Suppressor macrophage treated with lipopolysaccharide for 1 hour (primary cell): ENCODE data around the gene EFCAB8.

ENCODE experiments used
- DNase-seq, 3 donors: peaks; one replicate each; pipeline ENCODE4 v3.0.0-alpha.2; 2020 to 2022

EFCAB8 gene

DNA sequence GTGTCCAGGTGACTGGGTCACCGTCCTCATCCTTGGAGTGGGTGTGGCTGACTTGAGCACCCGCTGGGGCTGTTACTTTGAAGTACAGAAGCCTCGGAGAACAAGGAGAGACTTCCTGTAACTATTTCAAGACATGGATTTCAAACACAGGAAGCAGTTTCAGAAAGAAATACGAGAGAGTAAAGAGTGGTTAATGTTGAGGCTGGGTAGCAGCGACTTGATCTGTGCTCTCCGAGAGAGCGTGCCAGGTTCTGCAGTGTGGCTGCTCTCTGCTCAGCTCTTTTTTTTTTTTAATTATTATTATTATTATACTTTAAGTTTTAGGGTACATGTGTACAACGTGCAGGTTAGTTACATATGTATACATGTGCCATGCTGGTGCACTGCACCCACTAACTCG lies 17.5 kb upstream of the EFCAB8 start:
- DNase-seq = no peak

DNA sequence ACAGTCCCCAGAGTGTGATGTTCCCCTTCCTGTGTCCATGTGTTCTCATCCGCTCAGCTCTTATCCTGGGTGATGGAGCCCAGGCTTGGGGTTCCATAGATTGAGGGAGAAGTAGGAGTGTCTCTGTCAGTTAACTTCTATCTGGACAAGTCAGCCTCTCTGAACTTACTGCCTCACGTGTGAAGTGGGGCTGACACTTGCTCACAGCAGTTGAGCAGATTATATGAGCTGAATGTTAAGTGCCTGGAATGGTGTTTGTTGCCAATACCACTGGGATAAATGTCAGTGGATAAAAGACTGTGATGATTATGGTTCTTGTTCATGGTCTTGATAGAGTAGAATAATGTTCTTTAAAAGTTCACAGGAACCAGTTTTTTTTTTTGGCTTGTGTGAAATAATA lies 17.1 kb upstream of the EFCAB8 start:
- DNase-seq = no peak

DNA sequence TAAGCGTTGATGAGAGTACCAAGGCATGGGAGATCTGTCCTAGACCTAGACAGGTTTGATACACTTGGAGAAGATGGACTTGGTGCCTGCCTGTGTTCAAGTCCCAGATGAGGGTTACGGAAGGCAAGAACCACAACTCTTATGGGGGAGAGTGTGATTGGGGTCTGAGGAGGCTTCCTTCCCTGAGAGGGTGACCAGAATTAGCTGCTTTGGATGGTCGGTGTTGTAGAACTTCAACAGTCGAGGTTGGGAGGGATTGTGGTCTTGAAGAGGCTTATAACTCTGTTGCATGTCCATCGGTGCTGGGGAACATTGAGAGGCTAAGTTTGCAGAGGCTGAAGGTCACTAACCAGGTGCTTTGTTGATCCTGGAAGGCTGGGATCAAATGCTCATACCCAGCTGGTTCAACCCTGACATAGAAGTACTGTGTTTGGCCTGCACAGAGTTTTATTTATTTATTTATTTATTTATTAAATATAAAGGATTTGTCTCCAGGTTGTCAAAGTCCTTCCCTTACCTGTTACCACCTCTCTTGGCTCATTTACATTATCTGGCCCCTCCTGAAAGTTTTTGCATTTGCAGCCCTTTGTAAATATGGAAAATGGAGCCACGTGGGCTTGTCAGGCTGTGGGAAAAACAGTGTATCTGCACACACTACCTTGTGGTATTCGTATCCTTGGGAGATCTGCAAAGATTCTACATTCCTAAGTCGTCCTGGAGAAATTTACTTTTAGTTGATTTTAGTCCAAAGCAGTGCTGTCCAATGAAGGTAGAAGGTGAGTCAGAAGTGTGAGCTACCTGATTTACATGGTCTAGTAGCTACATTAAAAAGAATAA lies 15.8 kb upstream of the EFCAB8 start:
- DNase-seq = no peak

DNA sequence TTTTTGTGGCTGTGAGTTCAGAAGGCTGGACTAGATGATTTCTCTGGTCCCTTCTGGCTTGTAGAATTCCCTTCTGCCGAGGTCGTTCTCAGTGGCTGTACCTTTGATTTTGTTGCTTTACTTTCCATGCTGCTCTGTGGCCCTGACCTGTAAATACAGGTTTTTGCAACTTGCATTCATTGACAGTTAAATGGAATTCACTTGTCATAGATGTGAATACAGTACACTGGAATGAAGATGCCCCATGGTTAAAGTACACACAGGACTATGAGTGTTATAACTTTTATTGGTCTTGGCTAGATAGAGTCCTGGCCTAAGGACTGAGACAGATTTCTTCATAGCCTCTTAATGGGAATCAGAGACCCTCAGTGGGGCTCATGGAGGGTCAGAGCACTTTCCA lies 12.9 kb upstream of the EFCAB8 start:
- no peak for DNase-seq

DNA sequence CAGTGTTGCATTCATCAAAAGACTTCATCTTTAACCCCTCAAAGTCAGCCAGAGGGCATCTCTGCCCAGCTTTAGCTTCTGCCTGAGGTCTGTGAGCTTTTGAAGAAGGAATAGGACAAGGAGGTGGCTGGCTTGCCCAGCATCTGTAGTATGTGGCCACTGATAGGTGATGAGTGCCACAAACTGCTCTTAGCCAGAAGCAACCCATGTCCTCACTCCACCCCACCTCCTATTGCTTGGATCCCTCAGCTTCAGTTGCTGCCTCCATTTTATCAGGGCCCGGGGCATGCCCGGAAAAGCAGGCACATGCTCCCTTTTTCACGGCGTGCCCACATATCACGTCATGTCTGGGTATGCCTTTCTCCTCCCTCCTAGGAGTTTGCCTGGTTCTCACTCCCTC lies 11.9 kb upstream of the EFCAB8 start:
- DNase-seq = no peak

DNA sequence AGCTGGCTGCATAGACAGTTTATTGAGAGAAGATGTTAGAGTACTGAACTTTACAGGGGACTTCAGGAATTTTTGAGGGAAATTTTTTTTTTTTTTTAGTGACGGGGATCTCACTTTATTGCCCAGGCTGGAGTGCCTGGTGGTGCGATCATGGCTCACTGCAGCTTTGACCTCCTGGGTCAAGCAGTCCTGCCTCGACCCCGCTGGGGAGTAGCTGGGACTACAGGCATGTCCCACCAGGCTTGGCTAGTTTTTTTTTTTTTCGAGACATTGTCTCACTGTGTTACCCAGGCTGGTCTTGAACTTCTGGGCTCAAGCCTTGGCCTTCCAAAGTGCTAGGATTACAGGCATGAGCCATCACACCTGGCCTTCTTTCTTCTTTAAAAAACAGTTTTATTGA lies 10.8 kb upstream of the EFCAB8 start:
- no peak for DNase-seq

DNA sequence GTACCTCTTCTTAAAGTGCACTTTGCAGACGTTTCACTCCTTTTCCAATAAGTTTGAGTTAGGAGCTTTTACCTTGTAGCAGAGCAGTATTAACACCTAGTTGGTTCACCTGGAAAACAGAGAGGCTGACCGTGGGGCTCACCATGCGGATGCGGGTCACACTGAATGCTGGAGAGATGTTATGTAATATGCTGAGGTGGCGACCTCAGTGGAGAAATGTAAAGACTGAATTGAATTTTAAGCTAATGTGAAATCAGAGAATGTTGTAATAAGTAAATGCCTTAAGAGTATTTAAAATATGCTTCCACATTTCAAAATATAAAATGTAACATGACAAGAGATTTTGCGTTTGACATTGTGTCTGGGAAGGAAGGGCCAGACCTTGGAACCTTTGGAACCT lies 9.9 kb upstream of the EFCAB8 start:
- no peak for DNase-seq

DNA sequence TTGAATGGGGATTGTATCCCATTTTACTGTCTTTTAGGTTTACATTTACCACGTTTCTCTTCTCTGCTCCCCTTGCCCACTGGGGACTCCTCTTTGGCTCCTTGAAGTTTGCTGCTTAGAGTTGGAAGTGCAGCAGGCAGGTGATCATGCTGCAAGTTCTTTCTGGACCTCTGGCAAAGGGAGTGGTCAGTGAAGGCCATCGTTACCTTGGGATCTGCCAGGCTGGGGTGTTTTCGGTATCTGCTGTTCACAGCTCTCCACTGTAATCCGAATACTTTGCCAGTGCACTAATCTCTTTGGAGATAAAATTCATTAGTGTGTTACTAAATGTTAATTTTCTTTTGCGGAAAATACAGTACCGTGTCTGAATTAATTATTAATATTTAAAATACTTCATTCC lies 9.1 kb upstream of the EFCAB8 start:
- DNase-seq = no peak

DNA sequence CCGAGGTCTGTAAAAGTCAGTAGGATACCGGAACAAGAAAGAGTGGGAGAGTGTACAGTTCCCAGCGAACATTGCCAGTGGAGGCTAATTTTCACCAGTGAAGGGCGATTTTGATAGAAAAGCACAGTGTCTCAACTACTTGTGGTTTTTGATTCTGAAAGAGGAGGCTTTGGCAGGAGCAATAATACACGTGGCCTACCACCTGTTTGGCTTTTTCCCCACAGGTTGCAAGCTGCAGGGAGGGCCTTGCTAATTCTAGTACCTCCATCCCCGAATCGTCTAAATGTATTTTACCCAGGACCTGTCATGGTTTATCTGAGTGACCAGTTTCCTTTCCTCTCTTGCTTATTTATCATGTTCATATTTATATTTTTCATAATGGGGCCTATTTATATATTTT lies 3.3 kb upstream of the EFCAB8 start:
- no peak for DNase-seq

DNA sequence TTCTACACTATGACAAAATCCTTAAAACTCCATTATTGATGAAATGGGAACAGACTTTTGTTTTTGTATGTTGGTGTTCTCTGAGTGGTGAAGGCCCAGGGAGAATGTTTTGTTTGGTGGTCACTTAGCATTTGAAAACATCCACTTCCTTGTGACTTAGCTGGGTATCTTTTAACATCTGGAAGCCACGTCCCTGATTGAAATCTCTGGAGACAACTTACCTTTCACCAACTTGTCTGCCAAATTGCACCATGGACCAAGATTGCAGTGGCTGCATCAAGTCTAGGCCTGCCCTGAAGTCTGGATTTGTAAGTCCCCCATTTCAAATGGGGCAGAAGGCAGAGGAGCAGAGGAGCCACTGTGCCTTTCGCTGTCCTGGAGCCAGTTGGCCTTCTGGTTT lies 534 bp upstream of the EFCAB8 start:
- DNase-seq = no peak

DNA sequence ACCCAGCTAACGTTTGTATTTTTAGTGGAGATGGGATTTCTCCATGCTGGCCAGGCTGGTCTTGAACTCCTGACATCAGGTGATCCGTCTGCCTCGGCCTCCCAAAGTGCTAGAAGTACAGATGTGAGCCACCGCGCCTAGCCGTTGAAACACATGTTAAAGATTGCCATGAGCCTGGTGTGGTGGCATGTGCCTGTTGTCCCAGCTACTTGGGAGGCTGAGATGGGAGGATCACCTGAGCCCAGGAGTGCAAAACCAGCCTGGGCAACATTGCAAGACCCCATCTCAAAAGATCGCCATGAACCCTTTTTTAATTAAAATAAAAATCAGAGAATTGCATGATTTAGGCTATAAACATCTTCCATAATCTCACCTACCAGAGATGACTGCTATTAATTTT lies 2.7 kb downstream of the EFCAB8 start:
- no peak for DNase-seq

DNA sequence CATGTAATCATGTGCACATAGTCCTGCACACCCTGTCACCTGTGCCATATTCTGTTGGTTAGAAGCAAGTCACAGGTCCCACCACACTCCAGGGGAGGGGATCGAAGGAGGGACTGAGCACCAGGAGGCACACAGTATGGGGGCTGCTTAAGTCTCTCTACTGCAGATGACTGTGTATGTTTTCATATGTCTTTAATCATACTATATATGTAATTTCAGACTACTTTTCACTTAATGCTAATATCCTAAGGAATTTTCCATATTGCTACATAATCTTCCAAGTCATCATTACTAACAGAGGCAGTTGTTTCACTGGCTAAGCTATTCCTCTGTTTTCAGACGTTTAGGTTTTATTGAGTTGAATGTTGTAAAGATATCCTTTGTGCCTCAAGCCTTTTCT lies 10.8 kb downstream of the EFCAB8 start:
- peak in 1 of 3 donors; percentile 11 for DNase-seq

DNA sequence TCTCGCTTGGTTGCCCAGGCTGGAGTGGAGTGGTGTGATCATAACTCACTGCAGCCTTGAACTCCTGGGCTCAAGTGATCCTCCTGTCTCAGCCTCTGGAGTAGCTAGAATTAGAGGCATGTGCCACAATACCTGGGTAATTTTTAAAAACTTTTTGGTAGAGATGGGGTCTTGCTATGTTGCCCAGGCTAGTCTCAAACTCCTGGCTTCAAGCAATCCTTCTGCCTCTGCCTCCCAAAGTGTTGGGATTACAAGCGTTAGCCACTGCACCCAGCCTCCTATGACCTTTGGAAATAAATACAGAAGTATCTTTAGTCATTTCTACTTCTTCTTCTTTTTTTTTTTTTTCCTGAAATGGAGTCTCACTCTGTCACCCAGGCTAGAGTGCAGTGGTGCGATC lies 11.8 kb downstream of the EFCAB8 start:
- DNase-seq = peak; percentile 18 to 52 (median 40)

DNA sequence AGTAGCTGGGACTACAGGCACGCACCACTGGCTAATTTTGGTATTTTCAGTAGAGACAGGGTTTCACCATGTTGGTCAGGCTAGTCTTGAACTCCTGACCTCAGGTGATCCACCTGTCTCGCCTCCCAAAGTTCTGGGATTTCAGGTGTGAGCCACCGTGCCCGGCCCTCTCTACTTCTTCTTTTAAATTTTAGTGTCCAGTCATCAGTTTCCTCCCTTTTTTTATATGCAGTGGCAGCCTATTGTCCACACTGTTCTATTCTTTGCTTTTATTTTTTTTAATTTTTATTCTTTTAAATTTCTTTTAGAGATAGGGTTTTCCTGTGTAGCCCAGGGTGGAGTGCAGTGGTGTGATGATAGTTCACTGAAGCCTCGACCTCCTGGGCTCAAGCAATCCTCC lies 12.3 kb downstream of the EFCAB8 start:
- DNase-seq = no peak

DNA sequence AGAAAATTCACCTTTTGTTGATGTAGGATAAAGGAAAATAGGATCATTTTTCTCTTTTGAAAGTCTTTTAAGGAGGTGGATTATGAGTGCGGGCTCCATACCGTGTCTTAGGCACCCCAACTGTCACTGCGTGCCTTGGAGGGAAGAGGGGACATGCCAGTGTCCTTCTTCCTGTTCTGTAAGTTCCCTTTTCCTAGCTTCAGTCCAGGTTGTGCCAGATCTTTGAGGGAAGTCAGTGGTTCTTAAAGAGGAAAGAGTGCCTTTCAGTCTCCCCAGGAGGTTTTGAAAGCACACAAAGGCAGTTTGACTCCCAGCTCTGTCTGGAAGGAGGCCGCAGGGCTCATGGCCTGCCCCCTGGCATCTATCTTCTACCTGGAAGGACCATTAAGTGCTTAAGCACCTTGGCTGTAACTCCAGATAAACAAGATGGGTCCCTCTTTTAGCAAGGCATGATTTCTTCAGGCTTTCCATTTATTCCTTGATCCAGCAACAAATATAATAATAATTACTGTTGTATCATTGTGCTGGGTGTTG lies 13.0 kb downstream of the EFCAB8 start:
- DNase-seq = peak; percentile 64 to 69 (median 68)

DNA sequence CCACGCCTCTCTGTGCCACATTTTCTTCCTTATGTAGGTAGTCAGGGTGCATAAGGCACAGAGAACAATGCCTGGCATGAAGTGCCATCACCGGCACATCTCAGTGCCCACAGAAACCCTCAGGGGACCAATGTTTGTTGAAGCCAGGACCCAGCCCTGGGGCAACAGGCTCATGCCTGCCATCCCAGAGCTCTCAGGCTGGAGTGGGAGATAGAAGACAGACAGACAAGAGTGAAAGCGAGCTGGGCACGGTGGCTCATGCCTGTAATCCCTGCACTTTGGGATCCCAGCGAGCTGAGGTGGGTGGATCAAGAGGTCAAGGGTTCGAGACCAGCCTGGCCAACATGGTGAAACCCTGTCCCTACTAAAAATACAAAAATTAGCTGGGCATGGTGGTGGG lies 13.5 kb downstream of the EFCAB8 start:
- DNase-seq = no peak

DNA sequence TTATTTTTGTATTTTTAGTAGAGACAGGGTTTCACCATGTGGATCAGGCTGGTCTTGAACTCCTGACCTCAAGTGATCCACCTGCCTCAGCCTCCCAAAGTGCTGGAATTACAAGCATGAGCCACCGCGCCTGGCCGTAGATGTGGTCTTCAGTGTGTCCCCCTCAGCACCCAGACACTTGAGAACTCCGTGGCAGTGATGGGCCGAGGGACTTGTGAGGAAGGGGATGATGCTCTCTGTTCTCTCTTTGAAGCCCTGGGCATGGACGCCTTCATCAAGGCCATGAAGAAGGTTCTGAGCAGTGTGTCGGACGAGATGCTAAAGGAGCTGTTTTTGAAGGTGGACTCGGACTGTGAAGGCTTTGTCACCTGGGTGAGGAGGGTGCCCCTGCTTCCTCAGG lies 16.9 kb downstream of the EFCAB8 start:
- no peak for DNase-seq

DNA sequence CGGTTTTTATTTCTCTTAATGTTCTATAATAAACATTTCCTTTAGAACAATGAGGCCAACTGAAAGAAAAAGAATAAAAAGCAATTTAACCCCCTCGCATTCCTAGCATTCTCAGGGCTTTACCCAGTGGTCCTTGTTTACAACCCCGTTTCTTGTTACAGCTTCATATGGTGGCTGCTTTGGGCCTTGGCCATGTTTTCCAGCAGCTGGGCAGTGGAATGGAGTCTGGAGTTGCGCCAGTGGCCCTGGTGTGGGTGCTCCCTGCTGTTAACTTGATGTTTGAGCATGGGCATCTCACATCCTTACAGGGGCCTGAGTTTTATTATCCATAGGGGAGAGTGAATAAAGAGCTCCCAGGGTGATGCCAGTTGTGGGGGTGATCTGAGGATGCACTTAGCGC lies 18.8 kb downstream of the EFCAB8 start:
- no peak for DNase-seq

DNA sequence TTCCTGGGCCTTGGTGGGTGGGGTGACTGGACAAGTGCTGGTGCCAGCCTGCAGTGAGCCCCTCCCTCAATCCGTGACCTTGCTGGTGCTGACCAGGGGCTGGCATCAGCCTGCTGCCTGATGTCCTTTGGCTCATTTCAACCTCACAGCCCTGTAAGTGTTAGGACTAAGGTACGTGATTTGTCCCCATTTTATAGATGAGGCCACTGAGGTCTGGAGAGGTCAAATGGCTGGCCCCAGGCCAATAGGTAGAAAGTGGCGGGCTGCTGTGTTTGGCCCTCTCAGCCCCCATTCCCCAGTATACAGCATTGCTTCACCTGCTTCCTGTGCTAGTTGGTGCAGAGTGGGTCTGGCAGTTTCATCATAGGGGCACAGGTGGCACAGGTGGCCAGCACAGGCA lies 20.1 kb downstream of the EFCAB8 start:
- DNase-seq = no peak

DNA sequence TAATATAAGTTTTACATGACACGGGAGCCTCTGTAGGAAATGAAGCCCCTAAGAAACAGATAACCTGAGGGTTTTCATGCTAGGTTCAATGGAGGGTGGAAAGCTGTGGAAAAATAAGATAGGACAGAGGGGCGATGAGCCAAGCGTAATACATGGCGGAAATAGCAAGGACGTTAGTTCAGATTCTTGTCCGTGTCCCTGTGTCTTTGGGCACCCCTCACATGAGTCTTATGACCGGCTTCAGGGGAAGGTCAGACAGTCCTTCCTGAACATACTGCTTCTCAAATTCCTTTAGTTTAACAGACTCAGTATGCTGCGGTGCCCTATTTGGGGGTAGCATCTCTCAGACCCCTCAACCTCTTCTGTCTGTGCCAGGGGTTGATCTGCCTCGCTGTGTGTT lies 20.8 kb downstream of the EFCAB8 start:
- no peak for DNase-seq

DNA sequence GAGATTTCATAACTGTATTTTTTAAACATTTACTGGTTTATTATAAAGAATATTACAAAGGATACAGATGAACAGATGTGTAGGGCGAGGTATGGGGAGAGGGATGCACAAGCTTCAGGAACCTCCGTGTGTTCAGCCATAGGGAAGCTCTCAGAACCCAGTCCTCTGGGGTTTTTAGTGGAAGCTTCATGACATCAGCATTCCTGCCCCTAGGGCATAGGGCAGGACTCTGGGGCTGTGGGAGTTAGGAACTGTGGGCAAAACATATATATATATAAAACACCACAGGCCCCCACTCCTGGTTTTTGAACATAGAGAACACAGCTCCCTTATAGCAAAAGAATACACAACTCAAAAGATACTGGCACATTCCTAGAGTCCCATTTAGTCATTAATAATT lies 21.9 kb downstream of the EFCAB8 start:
- DNase-seq = no peak

DNA sequence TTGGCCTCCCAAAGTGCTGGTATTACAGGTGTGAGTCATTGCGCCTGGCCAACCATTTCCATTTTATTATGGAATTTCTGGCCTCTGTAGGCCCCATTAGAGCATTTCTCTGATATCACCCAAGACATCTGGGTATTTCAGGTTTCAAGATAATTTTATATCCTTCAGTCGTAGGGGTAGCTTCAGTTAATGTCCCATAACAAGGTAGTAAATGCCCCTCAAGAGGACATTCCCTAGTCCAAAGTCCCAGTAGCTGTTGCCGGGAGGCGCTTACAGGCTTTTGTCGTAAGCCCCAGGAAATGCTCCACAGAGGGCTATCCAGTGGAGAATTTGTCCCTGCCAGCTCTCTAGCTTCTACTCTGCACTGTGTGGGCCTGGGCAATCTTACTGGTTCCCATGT lies 24.4 kb downstream of the EFCAB8 start:
- DNase-seq = no peak

DNA sequence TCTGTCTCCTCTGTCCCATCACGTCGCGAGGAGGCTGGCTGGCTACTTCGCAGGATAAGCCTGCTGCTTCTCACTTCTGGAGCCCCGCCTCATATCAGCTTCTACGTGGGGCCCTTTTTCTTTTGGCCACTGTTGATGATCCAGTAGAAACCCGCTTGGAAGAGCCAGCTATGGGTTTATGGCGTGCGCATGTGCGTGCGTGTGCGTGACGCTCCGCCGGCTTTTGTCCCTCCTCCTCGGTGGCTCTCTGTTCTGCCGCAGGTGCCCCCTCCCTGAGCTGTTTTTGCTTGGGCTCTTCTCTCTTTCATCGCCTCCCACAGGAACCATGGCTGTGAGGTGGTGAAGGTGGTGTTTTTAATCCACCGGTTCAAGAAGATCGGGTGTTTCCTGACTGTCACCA lies 26.5 kb downstream of the EFCAB8 start:
- no peak for DNase-seq

DNA sequence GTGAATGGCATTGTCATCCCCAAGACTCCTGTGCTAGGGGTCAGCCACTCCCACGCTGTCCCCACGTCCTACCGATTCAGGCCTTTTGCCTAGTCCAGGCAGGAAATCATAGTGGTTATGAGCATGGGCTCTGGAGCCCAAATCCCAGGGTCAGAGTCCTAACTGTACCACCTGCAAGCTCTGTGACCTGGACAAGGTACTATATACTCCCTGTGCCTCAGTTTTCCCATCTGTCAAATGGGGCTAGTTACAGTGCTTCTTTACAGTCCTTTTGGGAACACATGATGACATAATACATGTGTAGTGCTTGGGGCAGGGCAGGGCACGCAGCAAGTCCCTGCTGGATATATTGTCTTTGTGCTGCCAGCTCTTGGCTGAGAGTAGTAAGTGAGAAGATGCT lies 27.2 kb downstream of the EFCAB8 start:
- DNase-seq = no peak

DNA sequence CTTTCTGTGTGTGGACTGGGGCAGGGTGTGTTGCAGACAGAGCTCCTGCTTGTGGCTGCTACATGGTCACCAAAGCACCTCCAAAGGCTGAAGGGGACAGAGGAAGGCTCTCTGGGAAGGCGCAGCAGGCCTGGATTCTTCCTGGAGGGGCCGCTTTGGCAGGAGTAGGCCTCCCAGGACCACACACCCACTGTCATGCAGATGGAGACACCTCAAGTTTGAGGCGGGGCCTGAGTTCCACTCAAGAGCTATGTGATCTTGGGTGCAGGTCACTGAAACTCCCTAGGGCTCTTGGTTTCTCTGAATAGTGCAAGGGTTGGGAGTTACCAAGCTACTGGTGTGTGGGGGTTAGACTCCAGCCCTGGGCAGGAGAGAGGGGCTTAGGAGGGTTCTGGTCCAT lies 27.9 kb downstream of the EFCAB8 start:
- DNase-seq = no peak
